ENCODE results near the gene HIVEP1.

DNA sequence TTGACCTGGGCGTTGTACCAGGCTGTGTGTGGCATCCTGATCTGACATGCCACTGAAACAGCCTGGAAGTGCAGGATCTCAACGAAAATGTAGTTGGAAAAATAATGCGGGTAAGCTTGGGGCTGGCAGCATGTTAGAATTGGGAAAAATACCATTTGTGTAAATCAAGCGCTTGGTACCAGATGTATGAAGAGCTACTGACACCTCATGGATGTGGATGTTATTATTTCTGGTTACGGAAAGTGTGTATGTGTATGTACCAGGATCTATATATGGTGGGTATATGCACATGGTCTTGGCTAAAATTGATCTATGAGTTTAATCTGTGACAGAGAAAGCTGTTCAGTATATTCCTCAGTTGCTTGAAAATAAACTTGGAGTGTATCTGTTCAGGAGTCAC, 22.7 kb downstream of the HIVEP1 start:
- TF ChIP-seq EZH2 (IDR thresholded peaks at IDR 0.05) (no peak), POLR2AphosphoS5 (IDR thresholded peaks at IDR 0.05; ENCODE audit: borderline replicate concordance, low read depth, low read length) (no peak), FOXP2 (optimal IDR thresholded peaks at IDR 0.05; ENCODE audit: control extremely low read depth, extremely low read length, insufficient read depth) (no peak)
